ENCODE data around the gene AKAP1.

Gene AKAP1

GRCh38 chr17:57136355-57136754 is 51.3 kb downstream of the AKAP1 start:
- no peak overlapping the region for H3K4me3 ChIP-seq (ENCODE audit: low read depth, low read length)
- H3K9me3 ChIP-seq (ENCODE audit: severe bottlenecking) = peaks cover 6% of the 10 kb centered on the region
- H3K27ac ChIP-seq = no peak overlapping the region
- TF ChIP-seq CTCF (IDR thresholded peaks at IDR 0.05; ENCODE audit: low read depth, low read length) = no peak
- H3K27me3 ChIP-seq (ENCODE audit: insufficient read depth, low read depth, severe bottlenecking) = no peaks in the 10 kb centered on the region
- DNase-seq = no peak
- no peaks in the 10 kb centered on the region for H3K36me3 ChIP-seq

GRCh38 chr17:57138030-57138911 is 53.2 kb downstream of the AKAP1 start:
- H3K9me3 ChIP-seq (ENCODE audit: severe bottlenecking) = peaks cover 6% of the 10 kb centered on the region

GRCh38 chr17:57138956-57139576 is 54.0 kb downstream of the AKAP1 start:
- Histone ChIP-seq H3K27ac (no peak overlapping the region), H3K27me3 (ENCODE audit: insufficient read depth, low read depth, severe bottlenecking) (no peaks in the 10 kb centered on the region), H3K9me3 (ENCODE audit: severe bottlenecking) (peaks cover 6% of the 10 kb centered on the region), H3K4me3 (ENCODE audit: low read depth, low read length) (no peak overlapping the region), H3K36me3 (no peaks in the 10 kb centered on the region)
- DNase-seq = no peak
- TF ChIP-seq CTCF (IDR thresholded peaks at IDR 0.05; ENCODE audit: low read depth, low read length) = no peak

More at GRCh38 chr17:57138030-57138911, 53.2 kb downstream of the AKAP1 start:
- TF ChIP-seq CTCF (IDR thresholded peaks at IDR 0.05; ENCODE audit: low read depth, low read length) = no peak
- Histone ChIP-seq H3K36me3 (no peaks in the 10 kb centered on the region), H3K4me3 (ENCODE audit: low read depth, low read length) (no peak overlapping the region), H3K27me3 (ENCODE audit: insufficient read depth, low read depth, severe bottlenecking) (no peaks in the 10 kb centered on the region), H3K27ac (no peak overlapping the region)
- DNase-seq = no peak

- TF ChIP-seq CTCF (IDR thresholded peaks at IDR 0.05; ENCODE audit: low read depth, low read length) = no peak
- DNase-seq = no peak
- Histone ChIP-seq H3K27me3 (ENCODE audit: insufficient read depth, low read depth, severe bottlenecking) (no peaks in the 10 kb centered on the region), H3K9me3 (ENCODE audit: severe bottlenecking) (peaks cover 6% of the 10 kb centered on the region), H3K36me3 (no peaks in the 10 kb centered on the region), H3K4me3 (ENCODE audit: low read depth, low read length) (no peak overlapping the region), H3K27ac (no peak overlapping the region)
Measured at GRCh38 chr17:57140316-57140715, 55.3 kb downstream of the AKAP1 start.

- H3K27ac ChIP-seq = peak overlapping the region; percentile 32; the same call in 1 of the 2 replicates
- TF ChIP-seq CTCF (IDR thresholded peaks at IDR 0.05; ENCODE audit: low read depth, low read length) = no peak
- H3K9me3 ChIP-seq (ENCODE audit: severe bottlenecking) = peaks cover 14% of the 10 kb centered on the region
- H3K4me3 ChIP-seq (ENCODE audit: low read depth, low read length) = no peak overlapping the region
- H3K36me3 ChIP-seq = no peaks in the 10 kb centered on the region
- H3K27me3 ChIP-seq (ENCODE audit: insufficient read depth, low read depth, severe bottlenecking) = no peaks in the 10 kb centered on the region
- no peak for DNase-seq
Measured at GRCh38 chr17:57142925-57143324, 57.9 kb downstream of the AKAP1 start.

Measured in WERI-Rb-1 (cell line).